ENCODE measurements around the gene PEMT.

The PEMT gene

DNA sequence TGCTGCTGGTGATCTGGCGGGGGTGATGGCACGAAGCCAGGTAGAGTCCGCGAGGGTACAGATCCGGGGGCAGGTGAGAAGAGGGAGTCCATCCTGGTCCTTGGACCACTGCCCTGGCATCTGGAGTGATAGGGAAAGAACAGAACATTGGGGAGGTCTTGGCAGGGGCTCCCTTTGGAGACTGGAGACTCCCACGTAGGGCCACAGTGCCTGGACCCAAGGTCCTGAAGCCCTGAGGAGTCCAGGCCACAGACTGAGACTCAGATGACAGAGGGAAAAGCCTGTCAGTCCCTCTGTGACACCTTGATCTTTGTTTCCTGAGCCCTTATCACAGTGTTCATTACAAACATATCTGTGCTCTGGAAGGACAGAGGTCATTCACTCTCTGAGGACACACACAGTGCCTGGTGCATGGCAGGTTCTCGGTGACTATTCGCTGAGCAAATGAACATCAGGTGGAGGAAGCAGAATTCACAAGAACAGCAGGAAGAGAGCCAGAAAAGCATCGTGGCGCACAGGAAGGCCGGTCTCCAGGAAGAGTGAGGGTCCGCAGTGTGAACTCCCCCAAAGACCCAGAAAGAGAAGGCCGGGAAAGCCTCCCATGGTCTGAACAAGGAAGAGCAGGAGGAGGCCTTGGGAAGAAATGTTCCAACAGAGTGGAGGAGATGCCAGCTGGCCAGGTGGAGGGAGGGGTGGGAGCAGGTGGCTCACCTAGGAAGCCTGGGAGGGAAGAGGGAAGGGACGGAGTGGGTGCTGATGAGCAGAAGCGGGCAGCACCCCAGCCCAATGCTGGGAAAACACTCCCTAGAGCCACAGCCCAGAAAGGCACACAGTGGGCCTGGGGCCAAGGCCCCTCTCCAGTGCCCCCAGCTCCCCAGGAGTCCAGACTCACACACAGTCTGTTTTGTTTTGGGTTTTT lies 20.5 kb downstream of the PEMT start:
- DNase-seq: no peak

DNA sequence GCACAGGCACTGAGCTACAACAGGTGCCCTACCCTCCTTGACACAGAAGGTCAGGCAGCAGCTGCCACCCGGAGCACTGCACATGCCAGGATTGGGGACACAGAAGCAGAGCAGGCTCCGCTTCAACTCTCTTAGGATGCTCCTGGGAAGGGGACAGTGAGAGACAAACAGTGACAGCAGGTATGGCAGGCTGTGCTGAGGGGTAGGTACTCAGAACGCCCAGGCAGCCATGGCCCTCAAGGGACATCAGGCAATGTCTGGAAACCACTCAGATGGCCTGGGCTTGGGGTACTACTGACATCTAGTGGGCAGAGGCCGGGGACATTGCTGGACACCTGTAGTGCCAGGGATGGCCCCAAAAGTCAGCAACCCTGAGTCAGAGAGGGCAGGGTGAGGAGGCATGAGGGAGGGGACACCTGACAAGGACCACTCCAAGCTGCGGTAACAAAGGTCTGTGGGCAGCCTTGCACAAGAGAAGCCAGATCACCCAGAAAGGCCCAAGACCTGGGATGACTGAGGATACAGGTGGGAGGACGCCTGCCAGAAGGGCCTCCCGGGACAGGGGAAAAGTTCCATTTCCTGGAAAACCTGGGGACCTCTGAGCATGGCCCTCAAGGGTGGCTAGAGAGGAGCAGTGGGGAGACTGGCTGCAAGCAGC lies 21.2 kb downstream of the PEMT start:
- DNase-seq: no peak

DNA sequence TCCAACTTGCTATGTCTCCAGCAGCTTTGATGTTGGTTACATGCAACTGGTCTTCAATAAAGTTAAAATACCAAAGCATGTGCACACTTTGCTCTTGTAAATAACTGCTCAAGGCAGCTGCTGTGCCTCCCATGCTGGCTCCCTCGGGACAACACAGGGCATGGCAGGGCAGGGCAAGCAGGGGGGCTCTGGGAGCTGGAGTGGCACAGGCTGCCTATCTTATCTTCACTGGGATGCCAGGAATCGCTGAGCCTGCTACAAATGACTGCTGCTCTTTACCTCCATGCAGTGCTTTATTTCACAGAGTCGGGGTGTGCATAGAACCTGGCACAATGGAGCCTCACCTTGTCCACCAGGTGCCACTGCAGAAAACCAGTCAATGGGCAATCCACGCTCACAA lies 21.8 kb downstream of the PEMT start:
- DNase-seq: no peak

DNA sequence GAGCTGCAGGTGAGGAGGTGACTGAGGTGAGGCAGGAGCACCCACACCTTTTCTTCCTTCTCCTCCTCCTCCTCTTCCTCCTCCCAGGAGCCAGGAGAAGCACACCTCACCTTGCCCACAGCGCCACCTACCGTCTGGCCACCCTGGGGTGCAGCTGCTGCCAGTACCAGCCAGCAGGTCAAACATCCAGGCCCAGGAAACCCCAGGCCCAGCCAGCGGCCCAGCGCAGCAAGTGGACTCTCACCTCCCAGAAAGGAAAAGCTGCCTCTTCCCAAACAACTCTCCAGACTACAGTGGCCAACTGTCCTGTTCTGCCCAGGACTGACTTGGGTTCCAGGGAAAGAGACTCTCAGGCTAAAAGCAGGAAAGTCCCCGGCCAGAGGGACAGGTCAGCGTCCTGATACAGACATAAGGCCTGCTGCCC lies 22.7 kb downstream of the PEMT start:
- DNase-seq: peak in 4 of 5 donors; percentile 30 to 40 (median 33)

DNA sequence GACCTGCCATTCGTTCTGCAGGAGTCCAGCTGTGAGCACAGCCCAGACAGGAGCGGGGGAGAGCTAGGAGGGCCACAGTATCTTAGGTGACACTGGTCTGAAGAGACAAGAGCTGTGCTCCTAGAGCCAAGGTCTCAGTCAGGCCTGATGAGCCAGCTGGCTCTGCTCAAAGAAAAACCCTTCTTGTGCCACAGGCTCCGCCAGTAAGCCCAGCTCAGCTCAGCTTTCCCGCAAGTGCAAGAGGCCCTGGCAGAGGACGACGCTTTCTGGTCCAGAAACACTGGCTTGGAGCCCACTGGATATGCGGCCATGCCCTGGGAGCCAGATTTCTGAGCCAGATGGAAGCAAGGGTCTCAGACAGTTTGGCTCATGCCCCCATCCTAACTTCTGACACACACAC lies 23.9 kb downstream of the PEMT start:
- DNase-seq: no peak

DNA sequence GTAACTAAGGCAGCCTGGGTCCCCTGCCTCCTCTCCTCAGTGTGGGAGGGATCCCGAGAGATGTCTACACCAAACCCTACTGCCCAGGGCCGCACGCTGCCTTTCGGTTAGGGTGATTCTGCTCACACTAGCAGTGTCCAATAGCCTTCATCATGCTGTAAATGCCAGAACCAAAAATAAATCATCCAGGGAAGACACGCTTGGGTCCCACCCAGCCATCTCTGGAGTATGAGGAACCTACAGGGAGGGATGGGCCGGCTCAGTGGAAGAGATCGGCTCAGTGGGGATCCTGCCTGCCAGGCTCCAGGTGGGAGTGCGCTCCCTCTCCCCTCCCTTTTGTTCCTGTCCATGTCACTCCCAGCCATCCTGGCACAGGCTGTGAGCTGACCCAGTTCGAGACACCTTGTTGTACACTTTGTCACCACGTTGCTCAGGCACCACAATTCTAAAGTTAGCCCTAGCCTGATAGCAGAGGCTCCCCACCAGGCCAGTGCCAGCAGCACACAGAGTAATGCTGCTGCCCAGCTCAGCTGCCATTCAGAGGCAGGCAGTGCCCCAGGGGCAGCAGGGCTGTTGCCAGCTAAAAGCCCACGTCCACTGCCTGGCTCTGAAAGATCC lies 24.5 kb downstream of the PEMT start:
- no peak for DNase-seq

DNA sequence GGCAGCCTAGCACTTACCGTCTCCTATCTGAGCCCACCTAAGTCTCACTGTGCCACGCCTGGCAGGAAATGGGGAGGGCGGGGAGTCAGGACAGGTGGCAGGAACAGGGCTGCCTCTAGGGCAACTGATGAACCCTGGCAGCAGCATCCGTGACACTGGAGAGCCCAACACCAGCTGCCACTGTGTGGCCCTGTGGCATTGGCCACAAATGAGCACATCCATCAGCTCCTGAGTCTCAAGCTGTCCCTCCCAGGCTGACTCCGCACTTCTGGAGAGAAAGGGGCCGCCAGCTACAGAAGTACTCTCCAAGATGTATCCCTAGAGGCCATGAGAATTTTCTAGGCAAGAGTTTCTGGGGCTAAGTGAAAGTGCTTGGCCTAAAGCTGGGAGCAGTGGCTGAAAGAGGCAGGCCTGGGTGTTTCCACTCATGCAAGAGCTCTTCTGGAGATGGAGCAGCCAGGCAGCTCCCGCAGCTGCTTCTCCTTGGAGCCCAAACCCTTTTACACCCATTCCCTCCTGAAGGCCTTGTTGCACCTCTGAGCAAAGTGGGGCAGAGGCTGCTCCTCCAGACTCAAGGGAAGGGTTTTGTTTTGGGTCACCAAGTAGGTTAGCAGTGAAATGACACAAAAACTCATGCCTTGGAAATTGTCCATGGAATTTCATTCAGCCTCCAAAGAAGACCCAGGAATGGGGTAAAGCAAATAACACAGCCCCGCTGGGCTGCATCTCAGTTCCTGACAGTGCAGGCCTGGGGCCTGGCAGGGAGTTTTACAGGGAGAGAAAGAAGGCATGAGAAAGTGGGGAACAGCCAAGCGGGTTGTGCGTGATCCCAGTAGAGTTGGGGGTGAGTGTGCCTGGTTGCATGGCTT lies 25.8 kb downstream of the PEMT start:
- no peak for DNase-seq

DNA sequence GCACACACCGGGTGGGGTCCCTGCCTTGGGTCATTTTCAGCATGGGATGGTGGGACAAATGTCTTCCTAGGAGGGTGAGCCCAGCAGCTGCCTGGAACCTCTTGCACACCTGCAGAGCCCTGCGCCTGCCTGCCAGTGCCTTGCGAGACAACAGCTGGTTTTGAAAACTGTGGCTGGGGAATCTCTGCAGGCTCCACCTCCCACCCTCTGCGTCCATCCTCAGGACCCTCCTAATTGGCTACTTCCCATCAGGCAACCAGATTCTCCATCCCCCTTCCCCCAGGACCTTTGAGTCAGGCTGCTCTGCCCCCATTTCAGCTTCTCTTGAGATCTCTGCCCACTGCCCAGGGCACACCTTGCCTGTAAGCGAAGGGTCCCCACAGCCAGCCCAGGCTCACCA lies 26.6 kb downstream of the PEMT start:
- DNase-seq: no peak

DNA sequence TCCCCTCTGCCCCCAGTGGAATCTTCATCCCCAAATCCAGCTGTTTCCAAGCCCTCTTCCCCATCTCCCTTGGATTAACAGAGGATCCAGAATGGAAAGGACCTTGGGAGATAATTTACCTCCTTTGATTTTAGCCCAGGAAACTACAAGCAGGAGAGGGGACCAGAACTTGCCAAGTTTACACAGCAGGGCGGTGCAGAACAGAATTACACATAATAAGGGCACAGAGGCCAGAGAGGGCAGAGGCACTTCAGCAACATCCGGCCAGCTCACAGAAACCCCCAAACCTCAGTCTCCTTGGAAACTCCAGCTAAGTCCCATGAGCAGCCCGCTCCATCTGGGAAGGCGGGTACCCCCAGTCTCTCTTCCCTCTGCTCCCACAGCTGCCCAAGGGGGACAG lies 27.2 kb downstream of the PEMT start:
- DNase-seq: no peak

DNA sequence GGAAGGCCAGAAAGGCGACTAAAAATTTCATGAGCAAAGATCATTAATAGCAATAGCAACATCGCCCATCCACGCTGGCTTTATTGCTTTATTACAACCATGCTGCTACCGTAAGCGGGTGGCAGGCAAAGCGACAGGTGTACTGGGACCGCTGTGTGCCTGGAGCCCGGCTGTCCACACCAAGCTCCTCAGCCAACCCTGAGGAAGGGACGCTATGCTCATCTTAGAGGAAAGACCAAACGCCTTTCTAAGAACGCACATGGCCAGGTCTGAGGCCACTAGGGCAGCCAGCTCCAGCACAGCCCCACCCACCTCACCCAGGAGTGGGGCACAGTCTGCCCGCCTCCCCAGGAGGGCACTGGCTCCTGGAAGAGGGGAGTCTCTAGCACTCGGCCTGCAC lies 28.0 kb downstream of the PEMT start:
- no peak for DNase-seq

DNA sequence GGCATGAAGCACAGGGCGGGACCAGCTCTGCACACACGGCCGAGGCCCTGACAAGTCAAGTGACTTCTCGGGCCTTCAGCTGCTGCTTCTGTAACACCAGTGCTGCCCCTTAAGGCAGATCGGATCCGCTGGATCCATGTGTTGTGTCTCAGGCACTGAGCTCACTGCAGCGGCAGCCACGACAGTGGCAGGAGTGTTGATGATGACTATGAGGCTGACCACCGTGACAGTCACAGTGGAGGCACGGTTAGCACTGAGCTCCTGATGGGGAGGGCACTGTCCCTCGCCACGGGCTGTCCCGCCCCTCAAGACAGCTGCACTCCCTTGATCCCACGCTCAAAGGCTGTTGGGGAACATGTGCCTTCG lies 29.4 kb downstream of the PEMT start:
- no peak for DNase-seq

DNA sequence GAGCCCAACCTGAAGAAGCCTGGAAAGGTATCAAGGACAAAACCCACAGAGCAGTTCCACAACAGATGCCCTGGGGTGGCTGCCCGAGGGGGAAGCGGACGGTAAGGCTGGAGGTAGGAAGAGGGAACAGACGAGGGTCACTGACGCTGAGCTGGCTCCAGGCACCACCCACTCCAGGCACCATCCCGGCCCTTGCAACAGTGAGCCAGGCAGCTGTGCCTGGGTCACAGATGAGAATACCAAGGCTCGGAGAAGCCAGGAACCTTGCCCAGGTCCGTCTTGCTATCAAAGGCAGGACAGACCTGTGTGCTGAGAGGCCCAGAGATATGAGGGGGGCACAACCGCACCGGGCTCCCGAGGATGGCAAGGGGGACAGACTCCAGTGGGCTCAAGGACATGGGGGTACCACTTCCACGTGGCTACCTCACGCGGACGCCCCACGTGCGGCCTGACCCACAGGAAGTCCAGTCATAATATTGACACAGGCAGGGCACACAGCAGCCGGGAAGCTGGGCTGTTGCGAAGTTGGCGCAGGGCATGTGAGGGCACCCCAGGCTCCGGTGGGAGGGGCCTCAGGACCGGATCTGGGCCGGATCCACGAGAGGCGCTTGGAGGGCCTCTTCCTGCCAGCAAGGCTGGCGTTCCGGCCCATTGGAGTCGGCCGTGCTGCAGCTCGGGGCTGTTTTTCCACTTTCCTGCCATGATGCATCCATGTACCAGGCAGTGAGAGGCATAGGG lies 29.9 kb downstream of the PEMT start:
- DNase-seq: no peak

DNA sequence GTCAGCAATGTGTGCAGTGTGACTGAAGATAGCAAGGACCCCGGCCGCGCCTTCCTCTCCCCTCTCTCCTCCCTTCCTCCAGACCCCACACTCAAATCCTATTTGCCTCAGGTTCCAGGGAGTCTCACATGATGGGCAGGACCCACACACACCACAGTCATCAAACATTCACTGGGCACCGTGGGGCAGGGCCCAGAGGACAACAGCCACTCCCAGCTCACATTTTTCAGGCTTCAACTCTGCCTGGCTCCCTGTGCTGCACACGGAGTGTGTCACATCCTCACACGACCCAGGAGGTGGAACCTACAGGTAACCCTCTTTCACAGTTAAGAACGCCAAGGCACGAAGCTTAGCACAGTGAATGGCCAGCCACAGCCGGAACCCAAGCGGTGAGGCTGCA lies 30.5 kb downstream of the PEMT start:
- no peak for DNase-seq

DNA sequence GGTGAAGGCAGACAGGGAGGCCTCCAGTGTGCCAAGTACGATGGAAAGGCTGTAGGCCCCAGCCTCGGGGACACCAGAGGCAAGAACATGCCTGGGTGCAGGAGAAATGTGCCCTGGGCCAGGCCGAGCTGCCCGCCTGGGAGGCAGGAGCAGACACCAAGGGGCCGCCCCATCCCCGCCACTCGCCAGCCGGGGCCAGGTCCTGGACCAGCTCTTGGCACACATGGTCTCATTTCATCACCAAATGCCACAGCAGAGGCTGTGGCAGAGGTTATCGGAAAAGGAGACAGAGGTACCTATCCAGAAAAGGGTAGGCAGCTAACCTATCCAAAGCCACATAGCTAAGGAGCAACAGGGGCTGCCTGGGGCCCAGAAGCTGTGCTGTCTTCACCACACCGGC lies 31.3 kb downstream of the PEMT start:
- DNase-seq: no peak

DNA sequence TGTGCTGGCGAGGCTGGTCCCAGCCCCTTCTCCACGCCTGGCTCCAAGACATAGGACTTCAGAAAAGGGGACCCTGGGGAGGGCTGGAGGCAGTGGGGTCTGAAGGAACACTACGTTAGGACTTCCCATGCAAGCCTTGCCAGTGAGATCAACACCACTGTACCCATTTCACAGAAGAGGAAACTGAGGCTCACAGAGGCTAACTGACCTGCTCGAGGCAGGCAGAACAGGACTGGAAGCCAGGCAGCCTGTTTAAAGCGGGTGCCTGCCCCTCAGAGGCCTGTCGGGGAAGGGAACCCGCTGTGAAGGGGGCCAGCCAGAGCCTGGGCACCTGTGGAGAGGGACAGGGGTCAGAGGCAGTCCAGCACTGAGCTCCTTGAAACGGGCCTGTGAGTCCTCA lies 32.3 kb downstream of the PEMT start:
- DNase-seq: no peak

DNA sequence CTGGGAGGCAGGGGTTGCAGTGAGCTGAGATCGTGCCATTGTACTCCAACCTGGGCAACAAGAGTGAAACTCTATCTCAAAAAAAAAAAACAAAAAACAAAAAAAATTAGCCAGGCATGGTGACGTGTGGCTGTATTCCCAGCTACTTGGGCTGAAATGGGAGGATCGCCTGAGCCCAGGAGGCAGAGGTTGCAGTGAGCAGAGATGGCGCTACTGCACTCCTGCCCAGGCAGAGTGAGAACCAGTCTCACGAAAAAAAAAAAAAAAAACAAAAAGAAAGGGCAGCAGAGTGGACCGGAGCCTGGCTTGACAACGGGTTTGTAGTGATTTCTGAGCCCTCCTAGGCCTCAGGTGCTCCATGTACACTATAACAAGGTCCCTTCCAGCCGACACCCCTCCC lies 33.1 kb downstream of the PEMT start:
- DNase-seq: no peak

DNA sequence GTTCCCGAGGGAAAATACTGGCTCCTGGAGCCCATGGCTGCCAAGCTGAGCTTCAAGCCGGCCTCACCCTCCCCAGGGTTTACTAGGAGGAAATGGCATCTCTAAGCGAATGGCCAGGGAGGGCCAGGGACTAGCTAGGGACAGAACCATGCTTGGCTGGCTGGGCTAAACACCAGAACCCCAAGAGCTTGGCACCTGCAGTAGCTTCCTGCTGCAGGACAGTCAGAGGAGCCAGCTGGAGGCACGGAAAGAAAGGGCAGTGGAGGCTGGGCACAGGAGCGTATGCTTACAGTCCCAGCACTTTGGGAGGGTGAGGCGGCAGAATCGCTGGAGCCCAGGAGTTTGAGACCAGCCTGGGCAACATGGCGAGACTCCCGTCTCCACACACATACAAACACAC lies 33.7 kb downstream of the PEMT start:
- no peak for DNase-seq

DNA sequence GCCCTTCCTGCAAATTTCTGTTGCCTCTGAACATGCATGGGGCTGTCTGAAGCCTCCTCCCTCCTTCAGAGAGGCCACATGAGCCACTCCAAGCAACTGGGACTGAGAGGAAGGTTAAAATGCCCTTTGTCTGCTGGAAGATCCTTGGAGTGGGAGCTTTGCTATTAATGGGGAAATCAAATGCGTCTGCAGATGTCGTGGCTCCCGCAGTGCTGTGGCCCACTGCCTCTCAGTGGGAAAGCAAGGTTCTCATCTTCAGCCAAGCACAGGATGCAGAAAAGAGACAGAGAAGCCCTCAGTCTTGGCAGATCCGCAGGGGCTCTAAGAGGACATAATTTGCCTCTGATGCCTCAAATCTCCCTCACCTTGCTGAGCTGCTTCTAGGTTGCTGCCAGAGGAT lies 34.8 kb downstream of the PEMT start:
- DNase-seq: no peak

DNA sequence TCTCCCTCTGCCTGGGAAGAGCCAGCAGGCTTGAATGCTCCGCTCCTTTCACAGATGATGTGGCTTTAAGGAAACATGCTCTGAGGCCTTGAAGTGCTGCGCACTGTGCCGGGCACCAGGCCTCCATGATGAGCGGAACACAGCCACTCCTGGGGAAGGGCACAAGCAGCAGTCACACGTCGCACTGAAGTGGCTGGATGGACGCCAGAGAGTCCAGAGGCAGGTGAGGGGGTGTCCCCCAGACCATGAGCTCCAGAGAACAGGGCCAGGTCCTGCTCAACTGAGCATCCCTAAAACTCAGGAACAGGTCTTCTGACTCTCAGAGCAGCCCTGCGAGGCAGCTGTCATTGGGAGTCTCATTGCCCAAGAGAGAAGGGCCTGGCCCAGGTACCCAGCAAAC lies 35.6 kb downstream of the PEMT start:
- DNase-seq: no peak

DNA sequence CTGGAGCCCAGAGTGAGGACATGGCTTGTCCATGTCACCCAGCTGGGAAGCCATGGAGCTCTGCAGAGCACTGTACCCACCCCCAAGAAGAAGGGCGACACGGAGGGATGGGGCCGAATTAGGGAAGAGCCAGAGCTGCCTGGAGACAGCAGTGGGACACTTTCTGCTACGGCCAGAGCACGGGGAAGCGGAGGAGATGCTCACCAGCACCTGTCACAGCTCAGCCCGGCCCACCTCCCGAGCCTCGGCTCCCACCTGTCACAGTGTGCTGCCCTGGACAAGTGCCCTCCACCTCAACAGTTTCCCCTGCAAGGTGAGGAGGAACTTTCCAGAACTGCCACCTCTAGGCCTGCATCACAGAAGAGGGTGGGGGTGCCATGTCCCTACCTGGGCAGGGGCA lies 36.4 kb downstream of the PEMT start:
- no peak for DNase-seq

DNA sequence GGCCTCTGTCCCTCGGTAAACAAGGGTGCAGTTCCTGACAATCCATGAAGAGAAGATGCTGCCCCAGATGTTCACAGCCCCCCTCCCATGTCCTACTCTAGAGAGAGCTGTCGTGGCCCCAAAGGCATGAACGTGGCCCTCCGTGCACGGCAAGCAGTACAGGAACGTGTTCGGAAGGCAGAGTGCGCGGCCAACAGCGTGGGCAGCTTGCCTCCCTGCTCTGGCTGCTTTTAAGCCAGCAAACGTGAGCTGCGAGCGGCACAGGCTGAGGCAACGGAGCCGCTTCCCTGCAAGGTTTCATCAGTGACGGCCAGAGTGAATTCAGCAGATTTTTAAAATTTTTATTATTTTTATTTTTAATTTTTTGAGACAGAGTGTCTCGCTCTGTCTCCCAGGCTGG lies 37.2 kb downstream of the PEMT start:
- DNase-seq: no peak

All from T-helper 1 cell (primary cell).